Measurements from ENCODE around the gene C22orf42.
"Not testable (repeated sequence)": the region's sequence is repeated elsewhere in the genome, so short reads cannot be mapped to it uniquely, and the experiment has no call there.

Gene C22orf42

GRCh38 chr22:32175683-32176644 is 16.9 kb upstream of the C22orf42 start:
- TF ChIP-seq CTCF (conservative IDR thresholded peaks at IDR 0.05; ENCODE audit: low read depth, low read length), result no peak
- H3K27ac ChIP-seq, result no peak overlapping the region
- H3K79me2 ChIP-seq (ENCODE audit: insufficient read depth, low read depth), result no peaks in the 10 kb centered on the region
- H2AFZ ChIP-seq (ENCODE audit: low read depth), result no peak overlapping the region
- no peak overlapping the region for H3K4me2 ChIP-seq
- no peaks in the 10 kb centered on the region for H3K27me3 ChIP-seq (ENCODE audit: insufficient read depth, low read depth)
- no peak overlapping the region for H3K9ac ChIP-seq
- H4K20me1 ChIP-seq (ENCODE audit: insufficient read depth), result no peaks in the 10 kb centered on the region
- H3K4me1 ChIP-seq (ENCODE audit: low read depth, poor library complexity, severe bottlenecking), result no peaks in the 10 kb centered on the region
- H3K4me3 ChIP-seq (IDR thresholded peaks at IDR 0.05; ENCODE audit: insufficient read depth, low read depth, low read length), result no peak overlapping the region
- no peaks in the 10 kb centered on the region for H3K36me3 ChIP-seq (ENCODE audit: insufficient read depth)

GRCh38 chr22:32175115-32175514 is 16.0 kb upstream of the C22orf42 start:
- Histone ChIP-seq H3K9ac (no peak overlapping the region), H3K27me3 (ENCODE audit: insufficient read depth, low read depth) (no peaks in the 10 kb centered on the region), H3K36me3 (ENCODE audit: insufficient read depth) (no peaks in the 10 kb centered on the region), H3K4me3 (IDR thresholded peaks at IDR 0.05; ENCODE audit: insufficient read depth, low read depth, low read length) (no peak overlapping the region), H3K79me2 (ENCODE audit: insufficient read depth, low read depth) (no peaks in the 10 kb centered on the region), H2AFZ (ENCODE audit: low read depth) (no peak overlapping the region), H3K4me2 (no peak overlapping the region), H4K20me1 (ENCODE audit: insufficient read depth) (no peaks in the 10 kb centered on the region), H3K4me1 (ENCODE audit: low read depth, poor library complexity, severe bottlenecking) (no peaks in the 10 kb centered on the region), H3K27ac (no peak overlapping the region)
- TF ChIP-seq CTCF (conservative IDR thresholded peaks at IDR 0.05; ENCODE audit: low read depth, low read length), result no peak

- no peak for TF ChIP-seq CTCF (conservative IDR thresholded peaks at IDR 0.05; ENCODE audit: low read depth, low read length)
- Histone ChIP-seq H2AFZ (ENCODE audit: low read depth) (no peak overlapping the region), H3K27me3 (ENCODE audit: insufficient read depth, low read depth) (no peaks in the 10 kb centered on the region), H3K4me2 (no peak overlapping the region), H3K4me3 (IDR thresholded peaks at IDR 0.05; ENCODE audit: insufficient read depth, low read depth, low read length) (no peak overlapping the region), H3K27ac (no peak overlapping the region), H3K36me3 (ENCODE audit: insufficient read depth) (no peaks in the 10 kb centered on the region), H4K20me1 (ENCODE audit: insufficient read depth) (no peaks in the 10 kb centered on the region), H3K79me2 (ENCODE audit: insufficient read depth, low read depth) (no peaks in the 10 kb centered on the region), H3K9ac (no peak overlapping the region), H3K4me1 (ENCODE audit: low read depth, poor library complexity, severe bottlenecking) (no peaks in the 10 kb centered on the region)
These were observed 6.6 kb upstream of the C22orf42 start for GRCh38 chr22:32165681-32166080.

GRCh38 chr22:32164075-32164860 is 5.2 kb upstream of the C22orf42 start:
- Histone ChIP-seq H3K79me2 (ENCODE audit: insufficient read depth, low read depth) (no peaks in the 10 kb centered on the region), H3K27me3 (ENCODE audit: insufficient read depth, low read depth) (no peaks in the 10 kb centered on the region), H3K4me1 (ENCODE audit: low read depth, poor library complexity, severe bottlenecking) (no peaks in the 10 kb centered on the region), H4K20me1 (ENCODE audit: insufficient read depth) (no peaks in the 10 kb centered on the region), H3K4me3 (IDR thresholded peaks at IDR 0.05; ENCODE audit: insufficient read depth, low read depth, low read length) (no peak overlapping the region), H2AFZ (ENCODE audit: low read depth) (no peak overlapping the region), H3K9ac (no peak overlapping the region), H3K4me2 (no peak overlapping the region), H3K36me3 (ENCODE audit: insufficient read depth) (no peaks in the 10 kb centered on the region), H3K27ac (no peak overlapping the region)
- no peak for TF ChIP-seq CTCF (conservative IDR thresholded peaks at IDR 0.05; ENCODE audit: low read depth, low read length)

- H4K20me1 ChIP-seq (ENCODE audit: insufficient read depth); H3K4me3 ChIP-seq (IDR thresholded peaks at IDR 0.05; ENCODE audit: insufficient read depth, low read depth, low read length); H3K4me2 ChIP-seq; H3K36me3 ChIP-seq (ENCODE audit: insufficient read depth); H3K27ac ChIP-seq; H3K9ac ChIP-seq; H3K4me1 ChIP-seq (ENCODE audit: low read depth, poor library complexity, severe bottlenecking); H3K79me2 ChIP-seq (ENCODE audit: insufficient read depth, low read depth); H3K27me3 ChIP-seq (ENCODE audit: insufficient read depth, low read depth); H2AFZ ChIP-seq (ENCODE audit: low read depth): not testable (repeated sequence)
These were observed 1.3 kb upstream of the C22orf42 start for GRCh38 chr22:32160411-32160810.

- H3K27me3 ChIP-seq (ENCODE audit: insufficient read depth, low read depth); H3K79me2 ChIP-seq (ENCODE audit: insufficient read depth, low read depth); H3K9ac ChIP-seq; H4K20me1 ChIP-seq (ENCODE audit: insufficient read depth); H3K4me3 ChIP-seq (IDR thresholded peaks at IDR 0.05; ENCODE audit: insufficient read depth, low read depth, low read length); H3K27ac ChIP-seq; H3K4me1 ChIP-seq (ENCODE audit: low read depth, poor library complexity, severe bottlenecking); H3K36me3 ChIP-seq (ENCODE audit: insufficient read depth); H2AFZ ChIP-seq (ENCODE audit: low read depth); H3K4me2 ChIP-seq: not testable (repeated sequence)
These were observed 1.5 kb downstream of the C22orf42 start for GRCh38 chr22:32157632-32158031.

Measured in KMS-11 (cell line).